HG02852 (cell line): ENCODE measurements around the gene COQ8A.
"Not testable (repeated sequence)": the region's sequence is repeated elsewhere in the genome, so short reads cannot be mapped to it uniquely, and the experiment has no call there.

Source experiments
- ATAC-seq: cut with Tn5 transposase; IDR thresholded peaks from one replicate; pipeline ENCODE4 v1.9.1; 2021; ENCODE audit warnings: mild to moderate bottlenecking, moderate library complexity; ENCODE audit not compliant: unreplicated experiment

The COQ8A gene

GRCh38 chr1:226950871-226951270, 10.8 kb downstream of the COQ8A start:
- no peak for ATAC-seq

GRCh38 chr1:226951286-226952117, 11.4 kb downstream of the COQ8A start:
- no peak for ATAC-seq

GRCh38 chr1:226952118-226952441, 12.0 kb downstream of the COQ8A start:
- ATAC-seq, result no peak

DNA sequence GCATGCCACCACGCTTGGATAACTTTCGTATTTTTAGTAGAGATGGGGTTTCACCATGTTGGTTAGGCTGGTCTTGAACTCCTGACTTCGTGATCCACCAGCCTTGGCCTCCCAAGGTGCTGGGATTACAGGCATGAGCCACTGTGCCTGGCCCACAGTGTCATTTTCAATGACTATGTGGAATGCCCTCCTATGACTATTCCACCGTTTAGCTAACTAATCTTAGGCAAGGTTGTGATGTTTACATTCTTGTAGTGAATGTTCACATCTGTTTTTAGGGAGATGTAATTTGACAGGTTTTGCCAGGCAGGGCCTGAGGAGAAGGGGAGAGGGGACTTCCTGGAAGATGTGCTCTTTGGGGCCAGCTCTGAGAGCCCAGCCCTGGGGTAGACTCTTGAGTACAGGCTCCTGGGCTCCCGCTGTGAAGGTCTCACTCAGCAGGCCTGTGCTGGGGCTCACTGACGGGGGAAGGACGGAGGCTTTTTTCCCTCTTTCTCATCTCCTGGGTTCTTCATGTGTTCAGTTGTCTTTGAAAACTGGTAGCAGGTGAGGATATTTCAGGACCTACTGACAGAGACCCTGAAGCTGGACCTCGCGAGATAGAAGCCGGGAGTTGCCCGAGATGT, 13.2 kb downstream of the COQ8A start:
- no peak for ATAC-seq

- ATAC-seq, result no peak
These were observed 14.2 kb downstream of the COQ8A start for GRCh38 chr1:226954337-226954736.

GRCh38 chr1:226954777-226955176, 14.7 kb downstream of the COQ8A start:
- ATAC-seq, result no peak

- ATAC-seq, result not testable (repeated sequence)
These were observed 15.8 kb downstream of the COQ8A start for GRCh38 chr1:226955857-226956256.

GRCh38 chr1:226956942-226957713, 17.0 kb downstream of the COQ8A start:
- ATAC-seq, result no peak

GRCh38 chr1:226957714-226958113, 17.6 kb downstream of the COQ8A start:
- ATAC-seq, result no peak

- no peak for ATAC-seq
These were observed 18.2 kb downstream of the COQ8A start for GRCh38 chr1:226958300-226958699.

DNA sequence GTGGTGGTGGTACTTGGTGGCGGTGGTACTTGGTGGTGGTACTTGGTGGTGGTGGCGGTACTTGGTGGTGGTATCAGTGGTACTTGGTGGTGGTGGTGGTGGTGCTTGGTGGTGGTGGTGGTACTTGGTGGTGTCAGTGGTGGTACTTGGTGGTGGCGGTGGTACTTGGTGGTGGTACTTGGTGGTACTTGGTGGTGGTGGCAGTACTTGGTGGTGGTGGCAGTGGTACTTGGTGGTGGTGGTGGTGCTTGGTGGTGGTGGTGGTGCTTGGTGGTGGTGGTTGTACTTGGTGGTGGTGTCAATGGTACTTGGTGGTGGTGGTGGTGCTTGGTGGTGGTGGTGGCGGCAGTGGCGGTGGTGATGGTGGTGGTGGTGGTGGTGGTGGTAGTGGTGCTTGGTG, 20.2 kb downstream of the COQ8A start:
- no peak for ATAC-seq

- ATAC-seq, result no peak
These were observed 21.1 kb downstream of the COQ8A start for GRCh38 chr1:226960944-226961765.

DNA sequence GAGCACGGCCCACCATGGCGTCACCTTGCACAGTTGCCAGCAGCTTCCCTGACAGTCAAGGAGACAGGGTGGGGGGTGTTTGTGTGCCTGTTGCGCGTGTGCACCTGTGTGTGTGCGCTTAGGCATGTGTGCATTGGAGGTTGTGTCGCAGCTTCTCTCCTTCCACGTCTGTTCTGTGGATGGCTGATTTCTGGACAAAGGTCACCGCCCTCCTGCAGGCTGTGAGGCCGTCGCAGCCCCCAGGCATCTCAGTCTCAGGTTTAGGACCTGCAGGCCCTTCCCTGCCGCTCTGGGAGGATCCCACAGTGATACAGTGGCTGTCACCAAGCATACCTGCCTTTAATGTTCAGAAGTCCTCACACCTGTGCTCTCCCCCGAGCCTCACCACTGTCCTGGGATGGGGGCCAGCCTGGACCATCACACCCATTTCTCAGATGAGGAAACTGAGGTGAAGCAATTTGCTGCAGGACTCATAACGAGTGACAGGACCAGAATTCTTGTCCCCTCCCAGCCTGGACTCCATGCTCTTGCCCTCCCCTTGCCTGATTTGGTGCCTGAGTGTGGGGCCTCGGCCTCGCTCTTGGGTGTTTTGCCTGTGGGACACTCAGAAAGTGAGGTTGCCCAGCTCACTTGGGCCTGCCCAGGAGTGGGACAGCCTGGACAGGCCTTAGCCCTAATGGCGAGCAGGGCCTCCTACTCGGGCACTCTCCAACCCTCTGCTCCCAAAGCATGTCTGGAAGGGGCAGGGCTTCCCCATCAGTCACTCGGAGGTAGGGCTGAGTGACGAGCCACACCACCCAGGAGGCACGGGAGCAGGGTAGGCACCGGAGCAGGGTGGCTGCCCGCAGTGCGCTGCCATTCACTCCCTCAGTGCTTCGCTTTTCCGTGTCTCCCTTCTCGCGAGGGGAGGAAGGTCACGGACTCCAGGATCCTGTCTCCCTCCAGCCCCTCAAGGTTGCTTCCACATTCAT, 22.6 kb downstream of the COQ8A start:
- no peak for ATAC-seq

DNA sequence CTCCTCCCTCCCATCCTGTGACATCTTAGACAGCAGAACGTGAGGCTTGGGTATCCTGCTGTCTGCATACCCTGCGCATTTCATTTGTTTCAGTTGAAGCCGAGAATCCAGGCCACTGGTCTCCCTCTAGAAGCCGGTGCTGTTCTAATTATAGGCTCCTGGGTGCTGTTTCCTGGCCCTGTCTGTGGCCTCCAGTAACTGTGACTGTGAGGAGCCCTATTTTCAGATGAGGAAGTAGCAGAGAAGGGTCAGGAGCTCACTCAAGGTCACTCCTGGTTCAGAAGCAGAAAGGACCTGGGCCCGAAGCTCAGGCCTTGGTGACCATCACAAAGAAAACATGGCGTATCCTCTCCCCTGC, 24.0 kb downstream of the COQ8A start:
- ATAC-seq, result no peak

- ATAC-seq, result no peak
These were observed 24.8 kb downstream of the COQ8A start for GRCh38 chr1:226964611-226965486.

- no peak for ATAC-seq
These were observed 25.7 kb downstream of the COQ8A start for GRCh38 chr1:226965581-226966440.

- no peak for ATAC-seq
These were observed 26.6 kb downstream of the COQ8A start for GRCh38 chr1:226966683-226967082.

DNA sequence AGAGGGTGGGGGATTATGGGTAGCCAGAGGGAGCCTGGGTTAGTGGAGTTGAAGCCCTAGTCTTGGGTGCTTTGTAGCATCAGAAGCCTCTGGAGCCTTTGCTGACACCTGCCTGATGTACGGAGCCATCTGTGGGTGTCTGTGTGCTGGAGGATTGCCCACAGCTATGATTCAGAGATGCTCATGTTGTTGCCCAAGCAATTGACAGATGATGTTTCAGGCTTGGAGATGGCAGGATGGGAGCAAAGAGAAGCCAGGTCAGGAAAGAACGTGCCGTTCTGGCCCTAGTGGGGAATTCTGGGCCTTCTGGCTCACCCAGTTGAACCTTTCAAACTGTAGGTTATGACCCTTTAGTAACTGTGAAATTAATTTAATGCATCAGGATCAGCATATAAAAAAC, 27.6 kb downstream of the COQ8A start:
- ATAC-seq, result no peak
